HG03060 (cell line): ENCODE data around the gene PFKM.
"Not testable (repeated sequence)": the region's sequence is repeated elsewhere in the genome, so short reads cannot be mapped to it uniquely, and the experiment has no call there.

Source experiments
- ATAC-seq: cut with Tn5 transposase; IDR thresholded peaks from one replicate; pipeline ENCODE4 v1.9.1; 2021; ENCODE audit warnings: low read depth, moderate number of reproducible peaks; ENCODE audit not compliant: unreplicated experiment

PFKM gene

DNA sequence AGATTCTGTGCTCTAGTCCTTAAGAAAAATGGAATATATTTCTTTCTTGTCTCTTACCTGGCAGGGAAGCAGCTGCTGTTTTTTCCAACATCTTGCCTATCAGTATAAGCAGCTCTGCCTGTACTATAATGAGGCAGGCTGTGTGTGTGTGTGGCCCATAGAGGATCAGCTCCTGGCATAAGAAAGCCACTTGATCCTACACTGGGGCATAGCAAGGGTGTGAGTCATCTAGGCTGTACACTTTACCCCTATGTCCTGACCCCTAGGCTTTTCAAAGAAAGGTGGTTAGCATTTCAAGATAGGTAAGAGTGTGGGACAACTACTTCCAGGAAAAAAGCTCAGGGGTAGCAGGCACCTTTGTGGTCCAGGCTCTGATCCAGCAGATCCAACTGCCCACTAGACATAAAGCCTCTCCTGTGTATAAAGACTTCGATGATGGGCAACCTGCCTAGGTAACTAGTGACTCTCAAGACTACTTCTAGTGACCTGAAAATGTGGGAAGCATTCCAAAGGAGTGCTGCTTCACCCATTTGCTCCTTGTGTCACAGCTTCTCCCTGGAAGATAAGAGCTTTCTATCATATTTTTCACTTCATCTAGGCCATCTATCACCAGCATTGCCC is 8.4 kb upstream of the PFKM start:
- ATAC-seq, result no peak

DNA sequence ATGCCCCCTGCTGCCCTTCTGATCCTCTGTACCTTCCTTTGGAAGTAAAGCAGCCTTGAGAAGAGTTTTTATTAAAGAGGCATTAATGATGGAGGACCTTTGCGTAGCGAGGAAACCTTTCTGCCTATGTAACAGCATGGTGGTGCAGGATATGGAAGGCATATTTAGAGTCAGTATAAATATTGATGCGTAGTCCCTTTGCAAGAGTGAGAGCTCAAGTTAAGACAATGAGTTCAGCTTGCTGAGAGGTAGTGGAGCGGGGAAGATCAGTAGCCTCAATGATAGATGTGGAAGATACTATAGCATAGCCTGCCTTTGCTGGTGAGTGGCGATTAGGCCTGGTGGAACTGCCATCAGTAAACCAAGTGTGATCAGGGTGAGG is 7.9 kb upstream of the PFKM start:
- ATAC-seq, result not testable (repeated sequence)

DNA sequence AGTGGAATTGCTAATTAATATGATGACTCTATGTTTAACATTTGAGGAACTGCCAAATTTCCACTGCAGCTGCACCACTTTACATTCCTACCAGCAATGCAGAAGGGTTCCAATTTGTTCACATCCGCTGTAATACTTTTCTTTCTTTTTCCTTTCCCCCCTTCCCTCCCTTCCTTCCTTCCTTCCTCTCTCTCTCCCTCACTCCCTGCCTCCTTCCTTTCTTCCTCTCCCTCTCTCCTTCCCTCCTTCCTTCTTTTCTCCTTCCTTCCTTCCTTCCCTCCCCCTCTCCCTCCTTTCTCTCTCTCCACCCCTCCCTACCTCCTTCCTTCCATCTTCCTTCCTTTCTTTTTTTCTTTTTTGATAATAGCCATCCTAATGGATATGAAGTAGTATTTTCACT is 3.2 kb upstream of the PFKM start:
- no peak for ATAC-seq

DNA sequence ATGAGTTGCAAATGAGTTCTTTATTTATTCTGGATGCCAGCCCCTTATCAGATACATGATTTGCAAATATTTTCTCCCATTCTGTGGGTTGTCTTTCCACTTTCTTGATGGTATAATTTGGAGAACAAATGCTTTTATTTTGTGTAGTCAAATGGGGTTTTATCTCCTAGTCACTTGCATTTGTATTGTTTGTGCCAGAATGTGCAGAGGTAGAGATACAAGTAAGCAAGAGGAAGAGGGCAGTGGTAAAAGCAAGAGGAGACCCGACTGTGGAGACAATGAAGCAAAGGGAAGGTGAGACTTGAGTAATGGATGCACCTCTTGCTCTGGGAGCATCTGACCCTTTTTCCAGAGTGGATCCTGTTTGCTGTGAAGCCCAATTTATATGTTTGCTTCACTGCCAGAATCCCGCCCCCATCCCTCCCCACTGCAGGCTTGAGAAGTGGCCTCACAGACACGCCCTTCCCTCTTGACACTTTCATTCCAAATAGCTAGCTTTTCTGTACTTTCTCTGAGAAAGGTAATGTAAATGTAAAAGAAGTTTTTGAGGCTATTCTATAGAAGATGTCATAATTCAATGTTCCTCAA is 786 bp upstream of the PFKM start:
- ATAC-seq, result no peak

DNA sequence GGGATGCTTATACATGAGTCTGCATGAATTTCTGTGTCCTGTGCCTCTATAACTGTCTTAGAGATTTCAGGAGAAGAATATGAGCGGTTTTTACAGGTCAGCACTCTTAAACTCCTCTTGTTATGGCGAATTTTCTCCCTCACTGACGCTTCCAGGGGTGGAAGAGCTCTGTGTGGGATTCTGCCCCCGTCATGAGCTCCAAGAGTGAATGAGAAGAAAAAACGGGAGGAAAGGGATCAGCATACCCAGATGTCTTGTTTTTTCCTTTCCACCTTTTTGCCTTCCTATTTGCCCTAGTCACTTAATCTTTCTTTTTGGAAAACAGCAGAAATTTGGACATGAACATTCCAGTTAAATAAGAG is 651 bp downstream of the PFKM start:
- no peak for ATAC-seq

DNA sequence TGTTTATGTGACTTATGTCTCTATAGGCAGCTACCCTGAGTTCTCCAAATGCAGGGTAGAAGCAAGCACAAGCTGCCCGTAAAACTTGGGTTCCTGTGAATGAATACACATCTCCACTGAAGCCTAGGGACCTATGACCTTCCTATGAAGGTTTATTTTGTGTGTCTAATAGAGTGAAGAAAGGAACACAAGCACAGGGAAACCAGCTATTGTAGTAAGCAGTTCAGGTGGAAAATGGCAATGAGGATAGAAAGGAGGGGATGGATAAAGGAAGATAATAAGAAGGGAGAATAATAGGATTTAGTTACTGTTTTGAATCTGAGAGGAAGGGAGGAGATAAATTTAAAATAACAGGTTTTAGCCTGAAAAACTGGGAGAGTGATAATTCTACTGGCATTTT is 2.4 kb downstream of the PFKM start:
- ATAC-seq, result no peak

DNA sequence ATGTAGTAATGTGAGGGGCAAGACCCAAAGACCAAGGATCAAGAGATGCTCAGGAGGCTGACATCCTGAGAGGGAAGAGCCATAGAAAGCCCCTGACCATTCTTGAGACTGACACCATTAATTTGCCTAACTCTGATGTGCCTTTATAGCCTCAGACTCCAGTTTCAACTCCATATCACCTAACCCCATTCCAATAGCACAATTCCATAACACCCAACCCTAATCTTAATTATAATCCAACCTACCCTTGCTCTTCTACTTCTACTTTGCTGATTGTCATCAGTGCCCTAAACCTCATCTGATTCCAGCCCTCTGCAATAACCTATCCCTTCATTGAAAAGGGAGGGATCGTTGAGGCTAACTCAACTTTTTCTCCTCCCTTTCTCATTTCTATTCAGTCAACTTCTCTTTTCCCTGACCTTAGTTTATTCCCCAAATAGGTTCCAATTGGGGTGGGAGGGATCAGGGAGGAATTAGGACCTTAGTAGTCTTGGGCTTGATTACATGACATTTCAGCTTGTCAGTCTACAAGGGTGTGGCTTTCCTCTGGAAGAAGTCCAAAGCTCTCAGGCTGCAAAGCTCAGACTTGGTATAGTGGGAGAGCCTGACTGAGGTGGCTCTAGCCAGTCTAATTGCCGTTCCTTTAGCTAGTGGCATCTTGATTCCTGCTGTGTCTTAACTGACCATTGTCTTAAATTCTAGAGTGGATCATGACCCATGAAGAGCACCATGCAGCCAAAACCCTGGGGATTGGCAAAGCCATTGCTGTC is 3.1 kb downstream of the PFKM start:
- ATAC-seq, result no peak

DNA sequence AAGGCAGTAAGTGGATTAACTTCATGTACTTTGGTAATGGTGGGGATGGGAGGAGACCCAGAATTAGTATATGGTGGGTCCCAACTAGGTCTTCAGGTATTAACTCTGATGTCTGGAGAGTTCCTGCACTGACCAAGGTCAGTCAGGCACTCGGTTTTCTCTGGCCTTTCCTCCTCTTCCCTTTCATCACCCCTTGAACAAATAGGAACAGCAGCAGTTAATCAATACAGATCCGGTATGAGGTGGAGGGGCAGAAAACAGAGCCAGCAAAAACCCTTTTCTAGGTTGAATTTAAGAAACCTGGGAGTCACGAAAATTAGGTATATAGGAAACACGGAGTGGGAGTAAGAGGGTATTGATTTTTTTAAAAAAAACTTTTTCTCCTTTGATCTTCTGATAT is 4.0 kb downstream of the PFKM start:
- ATAC-seq, result no peak

DNA sequence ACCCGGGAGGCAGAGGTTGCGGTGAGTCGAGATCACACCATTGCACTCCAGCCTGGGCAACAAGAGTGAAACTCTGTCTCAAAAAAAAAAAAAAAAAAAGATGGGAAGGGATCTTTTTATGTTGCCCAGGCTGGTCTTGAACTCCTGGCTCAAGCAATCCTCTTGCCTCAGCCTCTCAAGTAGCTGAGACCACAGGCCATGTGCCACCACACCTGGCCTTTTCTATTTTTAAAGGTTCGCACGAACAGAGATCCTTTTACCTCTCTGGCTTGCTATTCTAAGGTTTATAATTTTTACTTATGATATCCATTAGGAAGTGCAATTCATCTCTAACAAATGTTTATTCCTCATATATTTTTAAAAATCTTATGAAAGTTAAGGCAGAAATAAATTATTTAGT is 6.4 kb downstream of the PFKM start:
- not testable (repeated sequence) for ATAC-seq

DNA sequence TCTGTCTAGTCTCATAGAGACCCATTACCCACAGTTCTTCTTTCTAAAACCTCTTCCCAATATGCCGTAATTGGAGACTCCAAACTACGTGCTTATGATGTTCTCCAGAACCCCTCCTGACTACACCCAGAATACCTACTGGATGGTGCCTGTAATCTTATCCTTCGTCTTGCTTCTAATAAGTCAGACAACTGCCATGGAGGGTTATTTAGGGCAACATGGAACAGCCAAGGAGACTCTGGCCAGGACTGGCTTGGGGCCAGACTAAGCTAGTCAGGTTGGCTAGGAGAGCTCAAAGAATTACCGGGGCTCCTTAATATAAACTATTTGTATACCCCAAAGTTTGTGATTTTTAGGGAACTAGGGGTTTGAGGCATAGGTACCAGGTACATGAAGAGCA is 6.8 kb downstream of the PFKM start:
- no peak for ATAC-seq

DNA sequence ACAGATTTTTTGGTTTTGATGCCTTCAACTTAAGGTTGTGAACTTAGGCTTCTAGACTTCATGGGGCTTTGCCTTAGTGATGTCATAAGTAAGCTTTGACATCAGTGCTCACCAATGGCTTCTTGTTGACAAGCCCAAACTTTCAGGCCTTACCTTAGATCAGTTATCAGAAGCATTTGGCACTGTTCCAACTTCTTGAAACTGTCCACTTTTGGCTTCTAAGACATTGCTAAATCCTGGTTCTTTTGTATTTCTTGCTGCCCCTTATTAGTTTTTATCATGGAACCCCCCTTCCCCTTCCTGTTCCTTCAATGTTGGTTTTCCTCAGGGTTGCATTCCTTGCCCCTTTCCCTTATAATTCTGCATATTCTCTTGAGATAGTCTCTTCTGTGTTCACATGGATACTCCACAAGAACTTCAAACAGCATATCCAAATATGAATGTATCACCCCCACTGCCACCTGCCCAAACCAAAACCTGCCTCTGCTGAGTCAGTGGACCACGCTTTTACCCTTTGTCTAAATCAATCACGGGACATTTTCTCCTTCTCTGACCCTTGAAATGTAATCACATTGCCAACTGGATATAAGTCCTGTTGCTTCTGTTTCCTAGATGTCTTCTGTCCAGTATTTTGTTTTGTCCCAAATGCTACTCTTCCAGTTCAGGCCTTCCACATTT is 7.9 kb downstream of the PFKM start:
- ATAC-seq, result no peak

DNA sequence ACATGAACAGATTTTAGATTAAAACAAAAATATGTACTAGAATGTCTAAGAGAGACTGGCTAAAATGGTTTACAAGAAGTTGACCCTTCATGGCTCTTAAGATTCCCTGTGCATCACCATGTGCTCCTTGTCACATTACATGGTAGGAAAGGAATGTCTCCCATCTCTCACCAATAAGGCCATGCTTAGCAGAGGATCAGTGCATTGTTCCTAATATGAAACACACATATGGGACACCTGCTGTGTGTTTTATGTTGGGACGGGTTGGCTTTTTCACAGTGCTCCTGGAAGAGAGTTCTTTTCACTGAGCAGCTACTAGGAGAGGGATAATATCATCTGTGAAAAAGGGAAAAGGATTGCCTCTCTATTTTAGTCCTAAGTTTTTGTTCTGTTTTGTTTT is 9.6 kb downstream of the PFKM start:
- no peak for ATAC-seq

DNA sequence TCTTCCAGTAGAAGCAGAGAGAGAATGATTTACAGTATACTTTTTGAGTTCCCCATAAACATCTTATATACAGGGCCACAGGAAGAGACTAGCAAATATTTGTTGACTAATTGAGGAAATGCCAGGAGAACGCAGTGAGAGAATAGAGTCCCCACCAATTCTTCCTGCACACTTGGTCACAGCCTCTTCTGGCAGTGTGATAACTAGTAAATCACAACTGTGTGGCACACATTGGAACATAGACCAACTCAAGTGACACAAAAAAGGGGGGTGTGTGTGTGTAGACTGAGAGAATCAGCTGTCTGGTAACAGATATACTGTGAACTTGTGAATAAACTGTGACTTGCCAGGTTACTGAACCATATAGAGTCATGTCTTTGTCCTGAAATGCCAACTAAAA is 10.2 kb downstream of the PFKM start:
- no peak for ATAC-seq

DNA sequence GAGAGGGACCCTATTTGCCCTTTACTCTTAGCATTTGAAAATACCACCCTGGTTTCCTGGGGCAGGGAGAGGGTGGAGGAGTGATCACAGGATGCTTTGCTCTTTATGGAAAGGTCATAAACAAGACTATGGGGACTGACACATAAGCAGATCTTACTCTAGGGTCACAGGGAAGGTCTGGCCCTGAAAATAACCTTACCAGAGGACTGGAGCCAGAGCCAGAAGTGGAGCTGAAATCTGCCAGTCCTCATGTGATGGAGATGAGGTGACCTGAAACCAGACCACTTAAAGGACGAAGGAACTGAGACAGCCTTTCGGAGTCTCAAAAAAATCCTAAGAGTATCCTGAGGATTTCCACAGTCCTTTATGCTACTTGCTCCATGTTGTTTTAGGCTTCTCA is 12.4 kb downstream of the PFKM start:
- no peak for ATAC-seq

DNA sequence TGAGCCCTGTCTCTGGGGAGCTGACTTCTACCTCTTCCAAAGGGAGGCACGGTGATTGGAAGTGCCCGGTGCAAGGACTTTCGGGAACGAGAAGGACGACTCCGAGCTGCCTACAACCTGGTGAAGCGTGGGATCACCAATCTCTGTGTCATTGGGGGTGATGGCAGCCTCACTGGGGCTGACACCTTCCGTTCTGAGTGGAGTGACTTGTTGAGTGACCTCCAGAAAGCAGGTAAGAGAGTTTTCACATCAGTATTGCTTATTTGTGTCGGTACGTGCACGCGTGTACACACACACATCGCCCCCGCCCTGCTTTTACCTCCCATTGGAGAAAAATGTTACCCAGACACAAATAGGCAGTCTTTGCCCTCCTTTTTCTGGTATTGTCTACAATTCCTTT is 13.7 kb downstream of the PFKM start:
- ATAC-seq, result no peak

DNA sequence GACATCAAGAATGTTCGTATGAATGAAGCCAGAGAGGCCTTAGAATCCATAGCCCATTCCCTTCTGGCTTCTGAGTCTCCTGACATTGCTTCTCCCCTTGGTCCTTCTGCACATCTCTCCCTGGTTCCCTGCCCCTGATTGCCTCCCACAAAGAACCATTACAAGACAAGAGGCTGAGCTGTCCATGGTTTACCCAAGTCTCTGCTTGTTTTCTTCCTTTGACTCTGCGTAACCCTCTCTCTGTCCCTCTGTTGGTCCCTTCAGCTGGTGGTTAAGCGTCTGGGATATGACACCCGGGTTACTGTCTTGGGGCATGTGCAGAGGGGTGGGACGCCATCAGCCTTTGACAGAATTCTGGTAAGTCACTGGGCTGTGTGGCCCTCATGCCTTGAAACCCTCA is 15.9 kb downstream of the PFKM start:
- ATAC-seq, result no peak

DNA sequence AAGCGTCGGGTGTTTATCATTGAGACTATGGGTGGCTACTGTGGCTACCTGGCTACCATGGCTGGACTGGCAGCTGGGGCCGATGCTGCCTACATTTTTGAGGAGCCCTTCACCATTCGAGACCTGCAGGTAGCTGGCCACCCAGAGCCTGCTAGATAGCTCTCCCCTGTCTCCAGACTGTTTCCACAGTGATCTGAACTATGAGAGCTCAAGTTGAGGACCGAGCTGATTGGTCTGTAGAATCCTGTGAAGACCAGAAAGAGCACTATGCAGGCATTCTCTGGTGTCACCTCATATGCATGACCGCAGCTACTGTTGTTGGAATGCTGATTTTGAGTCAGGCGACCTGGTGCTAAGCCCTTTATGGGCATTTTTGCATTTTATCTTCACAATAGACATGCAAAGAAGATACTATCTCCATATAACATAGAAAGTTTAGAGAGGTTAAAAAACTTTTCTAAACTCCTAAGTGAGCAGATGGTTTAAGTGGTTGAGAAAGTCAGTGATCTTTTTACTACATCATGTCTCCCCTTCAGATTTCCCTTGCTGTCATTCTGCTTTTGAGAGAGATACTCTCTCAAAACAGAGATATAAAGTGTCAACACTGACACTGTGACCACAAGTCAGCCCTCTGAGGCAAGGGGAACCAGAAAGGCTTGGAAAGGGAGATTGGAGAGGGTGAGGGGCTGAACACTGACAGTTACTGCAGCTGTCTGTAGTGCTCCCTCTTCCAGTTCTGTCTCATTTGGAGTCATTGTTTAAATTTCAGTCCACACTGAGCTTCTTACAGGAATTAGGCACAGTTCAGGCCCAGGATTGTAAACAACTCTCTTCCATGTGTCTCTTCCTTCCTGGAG is 23.9 kb downstream of the PFKM start:
- ATAC-seq, result no peak

DNA sequence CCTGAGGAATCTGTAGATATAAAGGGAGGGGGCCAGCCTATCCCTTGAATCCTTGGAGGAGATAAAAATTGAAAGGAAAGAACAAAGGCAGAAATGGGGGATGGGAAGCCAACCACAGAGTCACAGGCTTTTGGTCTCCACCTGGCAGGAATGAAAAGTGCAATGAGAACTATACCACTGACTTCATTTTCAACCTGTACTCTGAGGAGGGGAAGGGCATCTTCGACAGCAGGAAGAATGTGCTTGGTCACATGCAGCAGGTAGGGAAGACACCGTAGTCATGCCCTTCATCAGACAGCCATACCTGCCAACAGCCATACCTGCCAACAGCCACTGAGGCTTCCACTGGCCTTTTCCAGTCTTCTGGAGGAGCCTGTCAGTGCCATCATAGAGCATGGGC is 24.7 kb downstream of the PFKM start:
- no peak for ATAC-seq

DNA sequence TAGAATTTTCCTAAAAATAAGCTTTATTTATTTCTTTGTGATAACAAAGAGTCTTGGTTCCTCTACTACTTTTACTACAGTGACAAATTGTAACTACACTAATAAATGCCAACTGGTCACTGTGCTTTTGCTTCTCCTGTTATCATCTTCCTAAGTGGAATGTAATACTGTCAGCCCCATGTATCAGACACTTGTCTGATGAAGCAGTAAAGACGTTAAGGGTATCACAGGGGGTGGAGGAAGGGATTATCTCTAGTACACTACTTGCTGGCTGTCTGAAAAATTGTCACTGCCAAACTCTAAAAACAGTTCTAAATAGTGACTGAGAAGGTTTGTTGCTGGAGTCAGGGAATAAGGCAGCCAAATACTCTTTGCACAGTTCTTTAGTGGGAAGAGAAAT is 26.8 kb downstream of the PFKM start:
- no peak for ATAC-seq

DNA sequence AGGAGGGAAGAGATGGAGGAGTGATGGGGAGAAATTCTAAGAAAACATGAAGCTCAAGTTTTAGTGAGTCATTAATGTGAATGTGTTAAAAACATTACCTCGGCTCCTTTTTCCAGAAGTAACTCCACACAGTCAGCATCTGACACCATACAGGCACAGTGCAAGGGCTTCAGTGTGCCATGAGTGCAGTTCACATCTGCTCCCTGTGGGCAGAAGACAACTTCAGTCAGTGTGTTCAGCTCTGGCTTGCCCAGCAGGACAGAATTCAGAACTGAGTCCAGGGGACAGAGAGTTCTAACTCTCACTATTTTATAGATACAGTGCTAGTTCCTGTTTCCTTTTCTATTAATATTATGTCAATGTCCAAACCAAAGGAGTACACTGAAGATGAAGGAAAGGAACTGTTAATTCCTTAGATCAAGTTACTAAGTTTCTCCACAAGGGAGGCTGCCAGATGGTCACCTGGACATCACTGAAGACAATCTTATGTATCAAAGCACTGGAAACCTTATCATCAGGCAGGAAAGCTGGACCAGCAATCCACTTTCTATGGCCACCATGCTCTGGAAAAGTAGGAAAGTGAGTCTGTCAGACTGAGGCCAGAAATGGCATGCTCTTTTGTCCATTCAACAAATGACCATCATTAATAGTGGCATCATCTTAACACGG is 32.1 kb downstream of the PFKM start:
- ATAC-seq, result no peak
